K562 (cell line): Measurements from ENCODE around the gene USP28. TPM values are rescaled to one million over a fixed set of nuclear protein-coding genes. Genes with fewer than 3 reads are reported as not detected.

Experiments
- NCOA2 ChIP-seq, 2 experiments: fragments of 450-650 bp; IDR thresholded peaks; 2 replicates each; pipeline ENCODE4 v1.6.1; 2018; ENCODE audit warnings: mild to moderate bottlenecking in 2 of 2, moderate library complexity in 1 of 2; ENCODE audit not compliant: partially characterized antibody in 2 of 2
- NR3C1 ChIP-seq: sonication (generic); formaldehyde crosslinking; IDR thresholded peaks from 2 replicates; pipeline ENCODE4 v1.8.1; 2022; ENCODE audit warnings: missing genetic modification reagents
- PTTG1 ChIP-seq: fragments of 450-650 bp; IDR thresholded peaks from 2 replicates; pipeline ENCODE4 v1.6.1; 2016; ENCODE audit warnings: low read depth, mild to moderate bottlenecking, missing genetic modification characterization, missing compliant biosample characterization
- SREBF2 ChIP-seq: sonication (generic); formaldehyde crosslinking; IDR thresholded peaks from 2 replicates; pipeline ENCODE4 v1.4.0; 2020; ENCODE audit warnings: mild to moderate bottlenecking, missing genetic modification reagents
- THAP12 ChIP-seq: fragments of 250-450 bp; sonication (Bioruptor Pico); IDR thresholded peaks from 2 replicates; pipeline ENCODE4 v1.9.0; 2021; ENCODE audit warnings: mild to moderate bottlenecking, inconsistent platforms
- ZNF143 ChIP-seq: sonication (generic); formaldehyde crosslinking; IDR thresholded peaks from 2 replicates; pipeline ENCODE4 v1.9.0; 2022; ENCODE audit warnings: mild to moderate bottlenecking, missing genetic modification reagents
- ZNF318 ChIP-seq, 2 experiments: fragments of 450-650 bp; IDR thresholded peaks; 2 replicates each; pipeline ENCODE4 v1.6.1; 2016; ENCODE audit warnings: mild to moderate bottlenecking in 2 of 2, borderline replicate concordance in 1 of 2, low read depth in 1 of 2, moderate library complexity in 1 of 2
- ZSCAN29 ChIP-seq: fragments of 450-650 bp; IDR thresholded peaks from 2 replicates; pipeline ENCODE4 v1.6.1; 2017
- polyA plus RNA-seq, 8 experiments: library from polyadenylated mRNA; depleted of rRNA in 4 of 8; stranded (reverse) in 5 of 8; unstranded in 3 of 8; fragments of >200 nt; fragmentation: Nextera tagmentation in 2 of 8; fragmentation: Illumina TruSeq in 1 of 8; extraction: Ambion mirVana in 2 of 8; extraction: Trizol in 1 of 8; gene quantifications; 2 replicates each; pipeline versions ENCODE4 v1.2.1 to v1.2.3, GENCODE V29; 2011 to 2014; ENCODE audit warnings: inconsistent platforms in 1 of 8, missing spikeins in 1 of 8
- total RNA-seq, 7 experiments: library from RNA; depleted of rRNA in 6 of 7; stranded (reverse); fragments of >200 nt in 6 of 7; fragmentation: Illumina TruSeq in 2 of 7; extraction: Trizol in 2 of 7; gene quantifications; 2 replicates each; pipeline versions ENCODE4 v1.2.1 to v1.2.3, GENCODE V29; 2011 to 2021; ENCODE audit warnings: low replicate concordance in 1 of 7
- TF ChIP-seq, protein P1 (sequence below): sonication (generic); formaldehyde crosslinking; IDR thresholded peaks from 2 replicates; pipeline ENCODE4 v1.5.0; 2020; ENCODE audit warnings: missing genetic modification reagents
- TF ChIP-seq, protein P2 (sequence below): fragments of 450-650 bp; IDR thresholded peaks from 2 replicates; pipeline ENCODE4 v1.6.1; 2017; ENCODE audit warnings: mild to moderate bottlenecking, moderate library complexity
- TF ChIP-seq, protein P3 (sequence below): fragments of 250-450 bp; sonication (Bioruptor Pico); IDR thresholded peaks from 2 replicates; pipeline ENCODE4 v1.8.0; 2022; ENCODE audit warnings: inconsistent platforms

USP28 gene
- total and polyA plus RNA-seq, 9 of the 15 experiments (the other 6 are each of a cell fraction or from before 2014, with no cell fraction given) = 3.7 to 42.7 (median 20.3) TPM

- 0 out of 4 replicates have a peak, but pooled peaks of 1 of the 2 experiments have one; percentile 19 for TF ChIP-seq ZNF318 (IDR thresholded peaks at IDR 0.05; ENCODE audit: borderline replicate concordance in 1 of 2, low read depth in 1 of 2)
- no peak for TF ChIP-seq SREBF2 (CRISPR knock-in tag)
- no peak for TF ChIP-seq NCOA2 (IDR thresholded peaks at IDR 0.05; ENCODE audit: partially characterized antibody in 2 of 2)
- TF ChIP-seq THAP12 = peak; percentile 36; the same call in 1 of the 2 replicates
- TF ChIP-seq ZSCAN29 = no peak
- TF ChIP-seq ZNF143 (CRISPR knock-in tag) = peak; percentile 63; the same call in 1 of the 2 replicates
- no peak for TF ChIP-seq NR3C1
- TF ChIP-seq, protein P1, sequence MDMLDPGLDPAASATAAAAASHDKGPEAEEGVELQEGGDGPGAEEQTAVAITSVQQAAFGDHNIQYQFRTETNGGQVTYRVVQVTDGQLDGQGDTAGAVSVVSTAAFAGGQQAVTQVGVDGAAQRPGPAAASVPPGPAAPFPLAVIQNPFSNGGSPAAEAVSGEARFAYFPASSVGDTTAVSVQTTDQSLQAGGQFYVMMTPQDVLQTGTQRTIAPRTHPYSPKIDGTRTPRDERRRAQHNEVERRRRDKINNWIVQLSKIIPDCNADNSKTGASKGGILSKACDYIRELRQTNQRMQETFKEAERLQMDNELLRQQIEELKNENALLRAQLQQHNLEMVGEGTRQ (CRISPR knock-in tag) = peak; percentile 96
- TF ChIP-seq, protein P2, sequence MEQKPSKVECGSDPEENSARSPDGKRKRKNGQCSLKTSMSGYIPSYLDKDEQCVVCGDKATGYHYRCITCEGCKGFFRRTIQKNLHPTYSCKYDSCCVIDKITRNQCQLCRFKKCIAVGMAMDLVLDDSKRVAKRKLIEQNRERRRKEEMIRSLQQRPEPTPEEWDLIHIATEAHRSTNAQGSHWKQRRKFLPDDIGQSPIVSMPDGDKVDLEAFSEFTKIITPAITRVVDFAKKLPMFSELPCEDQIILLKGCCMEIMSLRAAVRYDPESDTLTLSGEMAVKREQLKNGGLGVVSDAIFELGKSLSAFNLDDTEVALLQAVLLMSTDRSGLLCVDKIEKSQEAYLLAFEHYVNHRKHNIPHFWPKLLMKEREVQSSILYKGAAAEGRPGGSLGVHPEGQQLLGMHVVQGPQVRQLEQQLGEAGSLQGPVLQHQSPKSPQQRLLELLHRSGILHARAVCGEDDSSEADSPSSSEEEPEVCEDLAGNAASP = no peak
- TF ChIP-seq, protein P3, sequence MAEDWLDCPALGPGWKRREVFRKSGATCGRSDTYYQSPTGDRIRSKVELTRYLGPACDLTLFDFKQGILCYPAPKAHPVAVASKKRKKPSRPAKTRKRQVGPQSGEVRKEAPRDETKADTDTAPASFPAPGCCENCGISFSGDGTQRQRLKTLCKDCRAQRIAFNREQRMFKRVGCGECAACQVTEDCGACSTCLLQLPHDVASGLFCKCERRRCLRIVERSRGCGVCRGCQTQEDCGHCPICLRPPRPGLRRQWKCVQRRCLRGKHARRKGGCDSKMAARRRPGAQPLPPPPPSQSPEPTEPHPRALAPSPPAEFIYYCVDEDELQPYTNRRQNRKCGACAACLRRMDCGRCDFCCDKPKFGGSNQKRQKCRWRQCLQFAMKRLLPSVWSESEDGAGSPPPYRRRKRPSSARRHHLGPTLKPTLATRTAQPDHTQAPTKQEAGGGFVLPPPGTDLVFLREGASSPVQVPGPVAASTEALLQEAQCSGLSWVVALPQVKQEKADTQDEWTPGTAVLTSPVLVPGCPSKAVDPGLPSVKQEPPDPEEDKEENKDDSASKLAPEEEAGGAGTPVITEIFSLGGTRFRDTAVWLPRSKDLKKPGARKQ (CRISPR knock-in tag) = no peak
- TF ChIP-seq PTTG1 (tag) = no peak
These were observed at the start of gene USP28 (continued) for GRCh38 chr11:113875234-113876073.
